VCaP (cell line): ENCODE measurements around the gene XXYLT1.

Experiments used
- H3K27ac ChIP-seq: fragments of 450-650 bp; 2 replicates; pipeline ENCODE4 v1.5.1; 2017
- CTCF ChIP-seq: fragments of 450-650 bp; conservative IDR thresholded peaks from 2 replicates; pipeline ENCODE4 v1.5.1; 2017; ENCODE audit warnings: mild to moderate bottlenecking, moderate library complexity

The XXYLT1 gene

GRCh38 chr3:195168009-195168762 lies 102.8 kb downstream of the XXYLT1 start:
- no peak for TF ChIP-seq CTCF
- no peak overlapping the region for H3K27ac ChIP-seq

- no peak for TF ChIP-seq CTCF
- no peak overlapping the region for H3K27ac ChIP-seq
These were observed 105.2 kb downstream of the XXYLT1 start for GRCh38 chr3:195165790-195166189.

- no peak overlapping the region for H3K27ac ChIP-seq
- TF ChIP-seq CTCF: no peak
These were observed 105.7 kb downstream of the XXYLT1 start for GRCh38 chr3:195165265-195165609.

- TF ChIP-seq CTCF: no peak
- H3K27ac ChIP-seq: no peak overlapping the region
These were observed 106.2 kb downstream of the XXYLT1 start for GRCh38 chr3:195164573-195165264.

- TF ChIP-seq CTCF: no peak
- no peak overlapping the region for H3K27ac ChIP-seq
These were observed 107.0 kb downstream of the XXYLT1 start for GRCh38 chr3:195163719-195164572.

- no peak overlapping the region for H3K27ac ChIP-seq
- no peak for TF ChIP-seq CTCF
These were observed 108.1 kb downstream of the XXYLT1 start for GRCh38 chr3:195162816-195163215.

- H3K27ac ChIP-seq: no peak overlapping the region
- TF ChIP-seq CTCF: no peak
These were observed 108.8 kb downstream of the XXYLT1 start for GRCh38 chr3:195162033-195162669.
